ENCODE data around the gene HMX2.

HMX2 gene

DNA sequence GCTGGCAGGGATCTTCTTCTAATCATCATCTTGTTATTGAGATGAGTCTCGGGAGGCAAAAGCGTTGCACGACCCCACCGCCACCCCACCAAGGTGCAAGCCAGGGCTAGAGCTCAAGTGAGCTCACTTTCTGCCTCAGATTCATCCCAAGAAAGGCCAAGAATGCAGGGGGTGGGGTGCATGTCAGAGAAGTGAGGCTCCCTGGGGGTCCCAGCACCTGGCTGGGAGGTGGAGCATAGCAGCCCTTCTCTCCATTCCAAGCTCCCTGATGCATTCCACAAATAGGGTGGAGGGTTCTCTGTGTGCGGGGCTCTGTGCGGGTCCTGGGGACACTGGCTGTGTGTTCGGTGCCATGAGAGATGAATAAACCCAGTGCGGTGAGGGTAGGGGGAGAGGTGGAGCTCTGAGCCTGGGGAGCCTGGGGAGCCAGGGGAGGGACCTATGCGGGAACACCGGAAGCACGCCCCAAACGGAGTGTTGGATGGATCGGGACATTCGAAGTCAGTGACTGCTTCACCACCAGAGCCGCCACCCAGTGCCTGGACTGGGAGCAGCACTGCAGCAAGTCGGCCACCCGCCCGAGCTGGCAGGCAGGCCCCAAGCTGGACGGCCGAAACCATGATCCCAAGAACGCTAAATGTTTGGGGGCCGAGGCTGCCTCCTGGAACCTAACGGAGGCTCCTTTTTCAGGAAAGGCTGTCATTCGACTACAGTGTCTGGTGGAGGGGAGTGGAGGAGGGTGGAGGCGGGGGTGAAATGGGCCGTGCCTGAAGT lies 30.1 kb upstream of the HMX2 start:
- no peak overlapping the region for H3K4me3 ChIP-seq (ENCODE audit: low read length)
- TF ChIP-seq, protein P1, sequence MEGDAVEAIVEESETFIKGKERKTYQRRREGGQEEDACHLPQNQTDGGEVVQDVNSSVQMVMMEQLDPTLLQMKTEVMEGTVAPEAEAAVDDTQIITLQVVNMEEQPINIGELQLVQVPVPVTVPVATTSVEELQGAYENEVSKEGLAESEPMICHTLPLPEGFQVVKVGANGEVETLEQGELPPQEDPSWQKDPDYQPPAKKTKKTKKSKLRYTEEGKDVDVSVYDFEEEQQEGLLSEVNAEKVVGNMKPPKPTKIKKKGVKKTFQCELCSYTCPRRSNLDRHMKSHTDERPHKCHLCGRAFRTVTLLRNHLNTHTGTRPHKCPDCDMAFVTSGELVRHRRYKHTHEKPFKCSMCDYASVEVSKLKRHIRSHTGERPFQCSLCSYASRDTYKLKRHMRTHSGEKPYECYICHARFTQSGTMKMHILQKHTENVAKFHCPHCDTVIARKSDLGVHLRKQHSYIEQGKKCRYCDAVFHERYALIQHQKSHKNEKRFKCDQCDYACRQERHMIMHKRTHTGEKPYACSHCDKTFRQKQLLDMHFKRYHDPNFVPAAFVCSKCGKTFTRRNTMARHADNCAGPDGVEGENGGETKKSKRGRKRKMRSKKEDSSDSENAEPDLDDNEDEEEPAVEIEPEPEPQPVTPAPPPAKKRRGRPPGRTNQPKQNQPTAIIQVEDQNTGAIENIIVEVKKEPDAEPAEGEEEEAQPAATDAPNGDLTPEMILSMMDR (IDR thresholded peaks at IDR 0.05; ENCODE audit: insufficient read depth, low read depth, low read length, missing control alignments) = peak; percentile 8
- DNase-seq (ENCODE audit: low read depth) = no peak

DNA sequence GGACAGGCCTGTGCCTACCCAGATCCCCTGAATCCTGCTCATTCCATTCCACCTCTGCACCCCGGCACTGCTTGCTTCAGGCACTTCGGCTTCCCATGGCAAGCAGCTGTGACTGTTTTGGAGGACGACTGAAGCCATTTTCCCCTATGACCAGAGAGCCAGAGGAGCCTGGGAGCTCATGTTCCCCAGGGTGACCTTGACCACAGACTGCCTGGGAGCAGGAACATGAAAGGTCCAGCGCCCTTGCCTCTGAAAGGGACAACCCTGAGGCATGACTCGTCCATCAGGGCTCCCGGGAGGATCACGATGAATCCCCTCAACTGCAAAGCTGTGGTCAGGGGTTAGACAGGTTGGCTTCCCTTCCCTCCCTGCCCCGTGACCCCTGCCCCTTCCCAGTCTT lies 28.9 kb upstream of the HMX2 start:
- no peak overlapping the region for H3K4me3 ChIP-seq (ENCODE audit: low read length)
- TF ChIP-seq, protein P1 (IDR thresholded peaks at IDR 0.05; ENCODE audit: insufficient read depth, low read depth, low read length, missing control alignments) = no peak
- no peak for DNase-seq (ENCODE audit: low read depth)

DNA sequence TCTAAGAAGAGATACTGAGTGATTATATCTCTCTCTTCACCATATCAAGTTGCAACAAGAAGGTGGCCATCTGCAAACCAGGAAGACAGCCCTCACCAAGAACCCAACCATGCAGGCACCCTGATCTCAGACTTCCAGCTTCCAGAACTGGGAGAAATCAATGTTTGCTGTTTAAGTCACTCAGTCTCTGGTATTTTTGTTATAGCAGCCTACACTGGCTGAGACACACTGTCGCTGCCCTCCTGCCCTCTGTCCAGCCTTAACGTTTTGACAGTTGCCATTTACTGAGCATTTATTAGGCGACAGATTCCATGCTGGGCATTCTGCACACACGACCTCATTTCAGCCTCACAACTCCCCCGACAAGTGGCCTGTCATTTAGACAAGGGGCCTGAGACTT lies 21.7 kb upstream of the HMX2 start:
- no peak for DNase-seq (ENCODE audit: low read depth)
- H3K4me3 ChIP-seq (ENCODE audit: low read length) = no peak overlapping the region
- TF ChIP-seq, protein P1 (IDR thresholded peaks at IDR 0.05; ENCODE audit: insufficient read depth, low read depth, low read length, missing control alignments) = no peak

DNA sequence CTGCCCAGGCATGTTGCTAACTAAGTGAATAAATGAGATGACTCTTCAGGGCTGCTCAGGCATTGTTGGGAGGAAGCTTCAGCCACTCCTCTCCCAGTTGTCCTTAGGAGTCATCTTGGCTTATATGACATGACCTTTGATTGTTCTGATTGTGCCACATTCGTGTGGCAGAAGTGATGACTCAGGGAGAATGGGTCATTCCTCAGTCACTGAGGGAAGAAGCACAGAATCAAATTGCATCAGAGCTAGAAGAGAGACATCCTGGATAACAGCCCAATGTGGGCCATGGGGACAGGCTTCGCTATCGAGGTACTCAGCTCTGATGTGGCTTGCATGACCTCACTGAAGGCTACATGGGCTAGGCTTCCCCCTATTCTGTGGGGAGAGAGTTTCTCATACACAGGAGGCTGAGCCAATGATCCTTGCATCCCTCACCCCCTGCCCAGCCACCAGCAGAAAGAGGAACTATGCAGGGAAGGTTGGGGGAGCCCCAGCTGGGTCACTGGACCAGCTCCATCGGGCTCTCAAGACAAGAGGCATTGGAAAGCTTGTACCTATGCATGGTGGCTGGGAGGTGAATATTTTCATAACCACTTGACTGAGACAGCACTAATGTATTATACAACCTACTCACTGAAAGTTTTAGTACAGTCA lies 18.2 kb upstream of the HMX2 start:
- TF ChIP-seq, protein P1 (IDR thresholded peaks at IDR 0.05; ENCODE audit: insufficient read depth, low read depth, low read length, missing control alignments) = no peak
- no peak overlapping the region for H3K4me3 ChIP-seq (ENCODE audit: low read length)
- peak; percentile 66 for DNase-seq (ENCODE audit: low read depth)

DNA sequence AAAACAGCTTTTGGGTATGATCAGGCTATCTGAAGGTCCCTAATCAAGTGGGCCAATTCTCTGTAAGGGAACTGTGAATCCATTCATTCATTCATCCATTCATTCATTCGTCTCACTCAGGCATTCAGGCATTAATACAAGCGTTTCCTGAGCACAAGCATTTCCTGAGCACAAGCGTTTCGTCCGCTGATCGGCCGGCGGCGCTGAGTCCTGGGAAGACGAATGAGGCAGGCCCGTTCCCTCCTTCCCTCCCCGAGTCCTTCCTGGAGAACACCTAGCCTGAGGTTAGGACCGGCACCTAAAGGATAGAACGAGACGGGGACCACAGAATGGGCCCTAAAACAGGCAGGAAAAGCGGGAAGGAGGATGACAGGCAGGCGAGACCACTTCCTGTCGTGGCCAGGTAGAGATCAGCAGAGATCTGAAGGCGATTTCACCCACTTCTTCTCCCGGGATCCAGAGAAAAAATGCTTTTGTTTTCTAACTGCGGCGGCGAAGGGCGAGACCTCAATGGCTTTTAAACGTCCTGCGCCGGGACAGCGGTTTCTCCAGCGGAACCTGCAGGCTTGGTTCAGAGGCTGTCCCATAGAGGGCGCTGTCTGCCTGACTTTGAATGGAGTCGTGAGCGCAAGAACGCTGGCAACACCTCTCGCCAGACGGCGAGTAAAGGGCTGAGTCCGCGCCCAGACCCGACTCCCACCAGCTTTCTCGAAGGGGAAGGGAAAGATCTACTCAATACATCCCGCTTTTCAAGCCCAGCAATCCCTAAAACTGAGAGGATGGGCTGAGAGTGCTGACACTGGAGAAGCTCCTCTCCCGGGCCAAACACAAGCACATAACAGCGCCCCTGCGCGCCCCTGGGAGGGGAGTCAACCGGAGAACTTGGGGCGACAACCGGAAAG lies 15.1 kb upstream of the HMX2 start:
- TF ChIP-seq, protein P1 (IDR thresholded peaks at IDR 0.05; ENCODE audit: insufficient read depth, low read depth, low read length, missing control alignments) = peak; percentile 89
- DNase-seq (ENCODE audit: low read depth) = peak; percentile 84
- H3K4me3 ChIP-seq (ENCODE audit: low read length) = peak overlapping the region; percentile 7

DNA sequence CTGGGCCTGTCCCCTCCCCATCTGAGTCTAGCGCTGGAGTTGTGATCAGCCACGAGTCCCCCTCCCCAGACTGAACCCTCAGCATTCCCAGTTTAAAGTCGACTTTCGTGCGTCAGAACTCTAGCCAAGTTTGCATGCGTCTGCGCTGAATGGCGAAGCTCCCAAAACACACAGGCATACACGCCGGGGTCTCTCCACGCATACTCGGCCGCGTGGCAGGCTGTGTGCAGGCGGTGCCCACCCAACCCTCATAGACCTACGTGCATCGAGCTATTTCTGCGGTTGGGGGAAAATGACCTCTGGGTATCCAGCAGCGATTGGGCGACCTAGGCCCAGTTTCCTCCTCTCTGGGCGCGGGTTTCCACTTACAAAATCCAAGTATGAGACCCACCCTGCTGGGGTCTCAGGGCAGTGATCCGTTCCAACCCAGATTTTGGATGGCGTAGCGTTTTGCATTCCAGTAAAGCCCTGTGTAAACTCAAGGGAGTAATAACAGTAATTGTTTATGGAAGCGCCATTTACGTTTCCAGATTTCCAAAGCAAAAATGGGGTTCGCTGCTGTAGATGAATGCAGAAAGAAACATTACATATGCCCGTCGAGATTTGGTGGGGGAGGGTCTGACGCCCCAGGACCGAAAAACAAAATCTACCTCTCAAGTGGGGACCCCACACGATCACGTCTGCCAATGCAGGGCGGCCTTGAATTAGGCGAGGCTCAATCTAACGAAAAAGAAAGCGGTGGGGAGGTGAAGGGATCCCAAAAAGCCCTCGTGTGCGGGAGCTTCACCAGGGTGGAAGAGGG lies 14.2 kb upstream of the HMX2 start:
- no peak for DNase-seq (ENCODE audit: low read depth)
- TF ChIP-seq, protein P1 (IDR thresholded peaks at IDR 0.05; ENCODE audit: insufficient read depth, low read depth, low read length, missing control alignments) = no peak
- no peak overlapping the region for H3K4me3 ChIP-seq (ENCODE audit: low read length)

Measured in epithelial cell of esophagus (primary cell).